Umbilical cord (tissue), 2 donors: ENCODE measurements around the gene ZRANB1. TPM values are rescaled to one million over a fixed set of nuclear protein-coding genes. Genes with fewer than 3 reads are reported as not detected.
A peak's percentile ranks its signal among the peaks of the same experiment; 100 is the strongest.

Experiments
- DNase-seq: peaks from one replicate; pipeline ENCODE4 v3.0.0-alpha.2; 2015; ENCODE audit warnings: low spot score
- total RNA-seq: library from RNA; depleted of rRNA; stranded (reverse); fragments of >200 nt; gene quantifications from one replicate; pipeline ENCODE4 v1.2.3, GENCODE V29; 2014; ENCODE audit warnings: low replicate concordance; ENCODE audit not compliant: insufficient read depth

Gene ZRANB1
- total RNA-seq, 1 donor from 2014 or later, result 32.0 TPM

GRCh38 chr10:124993736-124994451, 52.0 kb downstream of the ZRANB1 start:
- DNase-seq, result no peak

- no peak for DNase-seq
Measured at GRCh38 chr10:124994573-124995473, 52.9 kb downstream of the ZRANB1 start.

- DNase-seq, result no peak
Measured at GRCh38 chr10:124995605-124996004, 53.7 kb downstream of the ZRANB1 start.

GRCh38 chr10:124996127-124996853, 54.4 kb downstream of the ZRANB1 start:
- no peak for DNase-seq

- no peak for DNase-seq
Measured at GRCh38 chr10:124996854-124997215, 54.9 kb downstream of the ZRANB1 start.

- no peak for DNase-seq
Measured at GRCh38 chr10:124997306-124997705, 55.4 kb downstream of the ZRANB1 start.

- DNase-seq, result no peak
Measured at GRCh38 chr10:124997771-124998623, 56.1 kb downstream of the ZRANB1 start.

GRCh38 chr10:124998624-124999291, 56.8 kb downstream of the ZRANB1 start:
- no peak for DNase-seq

- peak; percentile 67 for DNase-seq
Measured at GRCh38 chr10:124999433-125000365, 57.8 kb downstream of the ZRANB1 start.

- peak; percentile 60 for DNase-seq
Measured at GRCh38 chr10:125000366-125001312, 58.7 kb downstream of the ZRANB1 start.

GRCh38 chr10:125001313-125002046, 59.6 kb downstream of the ZRANB1 start:
- no peak for DNase-seq

- DNase-seq, result no peak
Measured at GRCh38 chr10:125002047-125002422, 60.1 kb downstream of the ZRANB1 start.

- DNase-seq, result no peak
Measured at GRCh38 chr10:125002423-125003145, 60.7 kb downstream of the ZRANB1 start.

- no peak for DNase-seq
Measured at GRCh38 chr10:125003146-125003900, 61.4 kb downstream of the ZRANB1 start.

- no peak for DNase-seq
Measured at GRCh38 chr10:125003901-125004467, 62.1 kb downstream of the ZRANB1 start.
